Upper lobe of right lung (tissue), 1 donor: Measurements from ENCODE around the gene OLA1. TPM values are rescaled to one million over a fixed set of nuclear protein-coding genes. Genes with fewer than 3 reads are reported as not detected.

ENCODE experiments used
- ATAC-seq: fragments of 200-7000 bp; cut with Tn5 transposase; one replicate; pipeline ENCODE4 v1.9.1; 2020; ENCODE audit warnings: mild to moderate bottlenecking, moderate library complexity
- DNase-seq: peaks from one replicate; pipeline ENCODE4 v3.0.0-alpha.2; 2020
- H3K27ac ChIP-seq: fragments of 200-600 bp; one replicate; pipeline ENCODE4 v1.8.0; 2022
- H3K27me3 ChIP-seq: fragments of 200-600 bp; one replicate; pipeline ENCODE4 v1.8.0; 2022; ENCODE audit warnings: mild to moderate bottlenecking
- H3K36me3 ChIP-seq: fragments of 200-600 bp; one replicate; pipeline ENCODE4 v1.8.0; 2022
- H3K4me1 ChIP-seq: fragments of 200-600 bp; one replicate; pipeline ENCODE4 v1.8.0; 2022
- H3K4me3 ChIP-seq: fragments of 200-600 bp; one replicate; pipeline ENCODE4 v1.8.0; 2022; ENCODE audit warnings: mild to moderate bottlenecking
- H3K9me3 ChIP-seq: fragments of 200-600 bp; one replicate; pipeline ENCODE4 v1.8.0; 2022
- intact Hi-C: fragments of 100-400 bp; cut with DNase I; formaldehyde crosslinking; loops from one replicate; pipeline ENCODE4 v1.11.0; 2022
- total RNA-seq: library from RNA; stranded (reverse); fragmentation: NEBNext Ultra II Directional; extraction: Animal tissue kit (Norgen Biotek cat#: 25700); gene quantifications from one replicate; pipeline ENCODE4 v1.2.1, GENCODE V29; 2021
- TF ChIP-seq, protein P1 (sequence below): fragments of 200-600 bp; IDR thresholded peaks from one replicate; pipeline ENCODE4 v1.8.0; 2022; ENCODE audit warnings: antibody characterized with exemption
- donor health status: DM: no; HTN: yes; CAD: no; lungs with severe emphysema.

OLA1 gene
- total RNA-seq, 1 donor from 2014 or later: 50.2 TPM

- no peaks in the 10 kb centered on the region for H3K27me3 ChIP-seq
- peaks cover 11% of the 10 kb centered on the region for H3K9me3 ChIP-seq
- intact Hi-C loops: no loop called here
Measured at GRCh38 chr2:174172802-174173355, 75.5 kb downstream of the OLA1 start.

DNA sequence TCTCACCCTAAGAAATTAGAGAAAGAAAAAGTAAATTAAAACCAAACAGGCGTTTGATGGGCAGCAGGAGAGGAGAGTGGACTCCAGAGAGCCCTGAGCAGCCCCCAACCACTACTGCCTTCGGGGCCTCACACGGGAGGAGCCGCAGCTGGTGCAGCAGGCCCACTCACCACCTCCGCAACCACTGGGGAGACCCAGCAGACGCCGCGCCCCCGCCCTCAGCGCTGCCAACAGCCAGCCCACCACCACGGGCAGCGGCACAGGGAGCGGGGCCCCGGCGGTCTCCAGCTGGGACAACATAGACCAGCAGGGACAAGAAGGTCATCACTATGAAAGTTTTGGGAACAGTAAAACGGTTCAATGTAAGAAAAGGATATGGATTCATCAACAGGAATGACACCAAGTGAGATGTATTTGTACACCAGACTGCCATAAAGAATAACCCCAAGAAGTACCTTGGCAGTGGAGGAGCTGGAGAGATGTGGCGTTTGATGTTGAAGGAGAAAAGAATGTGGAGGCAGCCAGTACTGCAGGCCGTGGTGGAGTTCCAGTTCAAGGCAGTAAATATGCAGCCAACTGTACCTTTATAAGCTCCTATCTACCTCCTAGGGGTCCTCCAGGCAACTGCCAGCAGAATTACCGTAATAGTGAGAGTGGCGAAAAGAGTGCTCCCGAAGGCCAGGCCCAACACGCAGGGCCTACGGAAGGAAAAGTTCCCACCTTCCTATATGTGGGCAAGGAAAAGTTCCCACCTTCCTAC lies 76.5 kb downstream of the OLA1 start:
- TF ChIP-seq, protein P1, sequence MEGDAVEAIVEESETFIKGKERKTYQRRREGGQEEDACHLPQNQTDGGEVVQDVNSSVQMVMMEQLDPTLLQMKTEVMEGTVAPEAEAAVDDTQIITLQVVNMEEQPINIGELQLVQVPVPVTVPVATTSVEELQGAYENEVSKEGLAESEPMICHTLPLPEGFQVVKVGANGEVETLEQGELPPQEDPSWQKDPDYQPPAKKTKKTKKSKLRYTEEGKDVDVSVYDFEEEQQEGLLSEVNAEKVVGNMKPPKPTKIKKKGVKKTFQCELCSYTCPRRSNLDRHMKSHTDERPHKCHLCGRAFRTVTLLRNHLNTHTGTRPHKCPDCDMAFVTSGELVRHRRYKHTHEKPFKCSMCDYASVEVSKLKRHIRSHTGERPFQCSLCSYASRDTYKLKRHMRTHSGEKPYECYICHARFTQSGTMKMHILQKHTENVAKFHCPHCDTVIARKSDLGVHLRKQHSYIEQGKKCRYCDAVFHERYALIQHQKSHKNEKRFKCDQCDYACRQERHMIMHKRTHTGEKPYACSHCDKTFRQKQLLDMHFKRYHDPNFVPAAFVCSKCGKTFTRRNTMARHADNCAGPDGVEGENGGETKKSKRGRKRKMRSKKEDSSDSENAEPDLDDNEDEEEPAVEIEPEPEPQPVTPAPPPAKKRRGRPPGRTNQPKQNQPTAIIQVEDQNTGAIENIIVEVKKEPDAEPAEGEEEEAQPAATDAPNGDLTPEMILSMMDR: no peak
- no peak overlapping the region for H3K4me3 ChIP-seq
- H3K27me3 ChIP-seq: no peaks in the 10 kb centered on the region
- peaks cover 11% of the 10 kb centered on the region for H3K9me3 ChIP-seq
- ATAC-seq: no peak
- no peak overlapping the region for H3K27ac ChIP-seq
- intact Hi-C loops: no loop called here
- DNase-seq: no peak
- H3K36me3 ChIP-seq: no peaks in the 10 kb centered on the region
- no peaks in the 10 kb centered on the region for H3K4me1 ChIP-seq

More at GRCh38 chr2:174172802-174173355, 75.5 kb downstream of the OLA1 start:
- TF ChIP-seq, protein P1: no peak
- DNase-seq: no peak
- no peak for ATAC-seq
- no peaks in the 10 kb centered on the region for H3K36me3 ChIP-seq
- no peaks in the 10 kb centered on the region for H3K4me1 ChIP-seq
- H3K4me3 ChIP-seq: no peak overlapping the region
- no peak overlapping the region for H3K27ac ChIP-seq

GRCh38 chr2:174169372-174169771 lies 79.0 kb downstream of the OLA1 start:
- intact Hi-C loops: no loop called here
- no peak for DNase-seq
- Histone ChIP-seq H3K9me3 (peaks cover 11% of the 10 kb centered on the region), H3K4me1 (no peaks in the 10 kb centered on the region), H3K27me3 (no peaks in the 10 kb centered on the region), H3K4me3 (no peak overlapping the region), H3K27ac (no peak overlapping the region), H3K36me3 (no peaks in the 10 kb centered on the region)
- no peak for ATAC-seq
- TF ChIP-seq, protein P1: no peak

DNA sequence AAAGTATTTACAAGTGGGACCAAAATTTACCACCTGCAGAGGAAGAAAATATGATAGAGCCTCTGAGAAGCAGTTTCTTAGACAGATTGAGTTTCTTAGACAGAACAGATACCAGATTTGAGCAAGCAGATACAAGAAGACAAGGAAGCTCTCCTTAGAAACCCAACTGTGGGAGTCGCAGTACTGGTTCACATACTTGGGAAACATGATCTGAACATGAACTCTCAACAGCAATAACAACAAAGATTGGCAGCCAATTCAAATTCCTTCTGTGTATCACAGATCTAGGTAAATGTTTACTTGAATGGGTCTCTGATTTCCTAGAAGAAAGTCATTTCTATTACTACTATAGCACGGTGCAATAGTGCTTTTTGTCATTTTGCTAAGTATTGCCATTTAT lies 82.1 kb downstream of the OLA1 start:
- Histone ChIP-seq H3K27ac (no peak overlapping the region), H3K36me3 (no peaks in the 10 kb centered on the region), H3K4me3 (no peak overlapping the region), H3K9me3 (peaks cover 11% of the 10 kb centered on the region), H3K4me1 (no peaks in the 10 kb centered on the region), H3K27me3 (no peaks in the 10 kb centered on the region)
- TF ChIP-seq, protein P1: no peak
- no peak for DNase-seq
- intact Hi-C loops: no loop called here
- ATAC-seq: no peak

GRCh38 chr2:174161490-174161889 lies 86.8 kb downstream of the OLA1 start:
- Histone ChIP-seq H3K4me3 (no peak overlapping the region), H3K4me1 (no peaks in the 10 kb centered on the region), H3K36me3 (no peaks in the 10 kb centered on the region), H3K9me3 (no peaks in the 10 kb centered on the region), H3K27ac (no peak overlapping the region), H3K27me3 (no peaks in the 10 kb centered on the region)
- intact Hi-C loops: no loop called here
- ATAC-seq (no peak), DNase-seq (no peak)
- TF ChIP-seq, protein P1: no peak
